ENCODE data around the gene SLC24A4.

Gene SLC24A4

GRCh38 chr14:92416544-92416943, 93.6 kb downstream of the SLC24A4 start:
- TF ChIP-seq, protein P1, sequence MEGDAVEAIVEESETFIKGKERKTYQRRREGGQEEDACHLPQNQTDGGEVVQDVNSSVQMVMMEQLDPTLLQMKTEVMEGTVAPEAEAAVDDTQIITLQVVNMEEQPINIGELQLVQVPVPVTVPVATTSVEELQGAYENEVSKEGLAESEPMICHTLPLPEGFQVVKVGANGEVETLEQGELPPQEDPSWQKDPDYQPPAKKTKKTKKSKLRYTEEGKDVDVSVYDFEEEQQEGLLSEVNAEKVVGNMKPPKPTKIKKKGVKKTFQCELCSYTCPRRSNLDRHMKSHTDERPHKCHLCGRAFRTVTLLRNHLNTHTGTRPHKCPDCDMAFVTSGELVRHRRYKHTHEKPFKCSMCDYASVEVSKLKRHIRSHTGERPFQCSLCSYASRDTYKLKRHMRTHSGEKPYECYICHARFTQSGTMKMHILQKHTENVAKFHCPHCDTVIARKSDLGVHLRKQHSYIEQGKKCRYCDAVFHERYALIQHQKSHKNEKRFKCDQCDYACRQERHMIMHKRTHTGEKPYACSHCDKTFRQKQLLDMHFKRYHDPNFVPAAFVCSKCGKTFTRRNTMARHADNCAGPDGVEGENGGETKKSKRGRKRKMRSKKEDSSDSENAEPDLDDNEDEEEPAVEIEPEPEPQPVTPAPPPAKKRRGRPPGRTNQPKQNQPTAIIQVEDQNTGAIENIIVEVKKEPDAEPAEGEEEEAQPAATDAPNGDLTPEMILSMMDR (IDR thresholded peaks at IDR 0.05; ENCODE audit: borderline replicate concordance, insufficient read depth, low read depth, low read length) = no peak
- H3K4me3 ChIP-seq (ENCODE audit: low read depth, low read length) = no peak overlapping the region

DNA sequence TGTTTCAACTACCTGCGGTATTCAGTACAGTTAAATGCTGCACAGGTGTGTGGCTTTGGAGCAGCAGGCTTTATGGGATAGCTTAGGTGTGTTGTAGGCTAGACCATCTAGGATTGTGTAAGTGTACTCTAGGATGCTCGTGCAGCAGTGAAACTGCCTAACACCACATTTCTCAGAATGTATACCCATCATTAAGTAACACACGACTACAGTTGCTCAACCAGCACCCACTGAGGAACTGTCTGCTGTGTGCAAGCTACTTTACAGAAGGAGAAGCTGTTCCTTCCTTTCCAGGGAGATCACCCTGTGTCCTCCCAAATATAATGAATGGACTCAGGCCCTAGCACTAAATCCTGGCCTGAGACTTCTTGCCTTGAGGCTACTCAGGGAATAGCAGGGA, 94.8 kb downstream of the SLC24A4 start:
- TF ChIP-seq, protein P1 (IDR thresholded peaks at IDR 0.05; ENCODE audit: borderline replicate concordance, insufficient read depth, low read depth, low read length) = no peak
- no peak overlapping the region for H3K4me3 ChIP-seq (ENCODE audit: low read depth, low read length)

DNA sequence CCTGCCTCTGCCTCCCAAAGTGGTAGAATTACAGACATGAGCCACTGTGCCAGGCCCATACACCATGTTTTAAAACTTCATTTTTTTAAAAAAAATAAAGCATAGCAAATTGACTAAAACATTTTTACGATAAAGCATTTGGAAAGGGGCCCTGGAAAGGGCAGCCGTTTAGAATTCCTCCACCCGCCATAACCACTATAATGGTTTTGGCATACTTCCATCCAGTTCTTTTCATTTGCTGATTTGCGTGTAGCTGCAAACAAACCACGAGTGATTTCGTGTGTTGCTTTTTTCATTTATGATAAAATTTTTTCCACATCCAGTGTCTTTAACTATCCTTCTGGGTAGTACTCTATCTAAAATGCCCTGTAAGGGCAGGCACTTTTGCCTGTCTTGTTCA, 98.8 kb downstream of the SLC24A4 start:
- TF ChIP-seq, protein P1 (IDR thresholded peaks at IDR 0.05; ENCODE audit: borderline replicate concordance, insufficient read depth, low read depth, low read length) = no peak
- H3K4me3 ChIP-seq (ENCODE audit: low read depth, low read length) = no peak overlapping the region

DNA sequence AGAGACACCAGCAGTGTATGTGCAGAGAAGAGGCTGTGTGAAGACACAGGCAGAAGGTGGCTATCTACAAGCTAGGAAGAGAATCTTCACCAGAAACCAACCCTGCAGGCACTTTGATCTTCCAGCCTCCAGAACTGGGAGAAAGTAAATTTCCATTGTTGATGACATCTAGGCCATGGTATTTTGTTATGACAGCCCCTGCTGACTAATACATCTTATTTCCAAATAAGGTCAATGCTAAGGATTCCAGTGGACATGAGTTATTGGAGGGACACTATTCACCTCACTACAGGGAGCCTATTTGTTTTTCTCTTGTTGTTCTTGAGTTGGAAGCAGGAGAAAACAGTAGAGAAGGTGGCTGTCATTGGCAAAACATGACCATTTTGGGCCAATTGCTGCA, 102.1 kb downstream of the SLC24A4 start:
- TF ChIP-seq, protein P1 (IDR thresholded peaks at IDR 0.05; ENCODE audit: borderline replicate concordance, insufficient read depth, low read depth, low read length) = no peak
- no peak overlapping the region for H3K4me3 ChIP-seq (ENCODE audit: low read depth, low read length)

DNA sequence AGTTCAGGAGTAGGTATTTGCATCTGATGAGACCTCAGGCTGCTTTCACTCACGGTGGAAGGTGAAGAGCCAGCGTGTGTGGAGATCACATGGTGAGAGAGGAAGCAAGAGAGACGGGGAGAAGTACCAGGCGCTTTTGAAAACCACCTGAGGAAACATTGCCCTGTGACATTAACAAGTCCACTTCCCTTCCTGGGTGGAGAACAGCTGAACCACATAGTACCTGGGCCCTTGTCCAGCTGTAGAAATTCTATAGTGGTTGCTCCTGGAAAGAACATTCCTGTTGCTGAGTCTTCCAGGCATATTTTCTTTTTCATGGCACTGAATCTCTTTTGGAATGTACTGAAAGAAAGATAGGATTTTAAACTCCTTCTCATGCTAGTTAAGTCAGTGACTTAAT, 103.3 kb downstream of the SLC24A4 start:
- no peak overlapping the region for H3K4me3 ChIP-seq (ENCODE audit: low read depth, low read length)
- TF ChIP-seq, protein P1 (IDR thresholded peaks at IDR 0.05; ENCODE audit: borderline replicate concordance, insufficient read depth, low read depth, low read length) = no peak

GRCh38 chr14:92427096-92427495, 104.1 kb downstream of the SLC24A4 start:
- no peak overlapping the region for H3K4me3 ChIP-seq (ENCODE audit: low read depth, low read length)
- TF ChIP-seq, protein P1 (IDR thresholded peaks at IDR 0.05; ENCODE audit: borderline replicate concordance, insufficient read depth, low read depth, low read length) = no peak

DNA sequence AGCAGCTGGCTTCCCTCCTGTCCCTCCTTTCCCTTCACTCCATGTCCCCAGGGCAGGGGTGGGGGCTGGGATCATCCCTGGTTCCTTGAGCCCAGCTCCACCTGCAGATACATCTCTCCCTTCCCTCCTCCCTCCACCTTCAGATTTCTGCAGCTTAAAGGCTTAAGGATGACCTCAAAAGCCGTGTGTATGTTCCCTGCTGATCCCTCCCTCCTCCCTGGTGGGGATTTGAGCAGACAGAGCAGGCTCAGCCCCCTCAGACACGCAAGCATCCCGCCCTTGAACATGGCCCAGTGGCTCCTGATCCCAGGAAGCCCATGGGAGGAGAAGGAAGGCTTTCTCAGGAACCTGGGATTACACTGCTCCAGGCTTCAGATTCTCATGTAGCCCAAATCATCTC, 107.7 kb downstream of the SLC24A4 start:
- TF ChIP-seq, protein P1 (IDR thresholded peaks at IDR 0.05; ENCODE audit: borderline replicate concordance, insufficient read depth, low read depth, low read length) = no peak
- no peak overlapping the region for H3K4me3 ChIP-seq (ENCODE audit: low read depth, low read length)
